ENCODE measurements around the gene ANO7. TPM values are rescaled to one million over a fixed set of nuclear protein-coding genes. Genes with fewer than 3 reads are reported as not detected.
A peak's percentile ranks its signal among the peaks of the same experiment; 100 is the strongest.

The ANO7 gene
- total and polyA plus RNA-seq, 2 experiments from 2014 or later, result 2.8 to 3.4 TPM

DNA sequence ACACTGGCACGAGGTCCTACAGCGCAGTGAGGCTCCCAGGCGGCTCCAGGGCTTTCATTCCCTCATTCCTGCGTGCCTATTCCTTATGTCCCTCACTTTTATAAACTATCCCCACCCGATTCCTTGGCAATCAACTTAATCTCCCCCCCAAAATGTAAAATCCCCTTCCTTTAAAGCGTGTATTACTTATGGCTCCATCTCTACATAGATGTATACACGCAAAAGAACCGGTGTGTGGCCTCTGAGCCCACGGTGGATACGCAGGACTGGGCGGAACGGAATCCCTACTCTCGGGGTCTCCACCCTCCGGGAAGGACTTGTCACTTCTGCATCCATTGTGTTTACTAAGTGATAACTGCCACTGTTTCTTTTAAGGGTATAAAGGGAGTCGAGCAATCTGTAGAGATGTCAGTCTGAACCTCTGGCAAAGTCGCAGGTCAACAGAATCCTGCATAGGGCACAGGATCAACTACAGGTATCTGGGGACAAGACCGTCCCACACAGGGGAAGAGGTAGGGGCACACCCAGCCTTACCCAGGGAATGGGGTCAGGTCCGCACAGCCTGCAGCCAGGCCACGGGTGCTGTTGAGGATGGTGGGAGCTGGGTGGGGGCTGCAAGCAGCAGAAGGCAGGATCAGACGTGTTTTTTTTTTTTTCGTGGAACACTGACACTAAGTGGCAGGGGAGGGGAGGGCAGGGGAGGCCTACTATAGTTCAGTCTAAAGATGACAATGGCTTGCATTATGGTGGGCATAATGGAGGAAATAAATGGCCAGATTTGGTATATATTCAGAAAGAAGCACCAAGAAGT is 84.9 kb downstream of the ANO7 start:
- H3K4me3 ChIP-seq, result peak overlapping the region; percentile 99
- H3K9me3 ChIP-seq (ENCODE audit: low read depth), result no peaks in the 10 kb centered on the region
- TF ChIP-seq, protein P1, sequence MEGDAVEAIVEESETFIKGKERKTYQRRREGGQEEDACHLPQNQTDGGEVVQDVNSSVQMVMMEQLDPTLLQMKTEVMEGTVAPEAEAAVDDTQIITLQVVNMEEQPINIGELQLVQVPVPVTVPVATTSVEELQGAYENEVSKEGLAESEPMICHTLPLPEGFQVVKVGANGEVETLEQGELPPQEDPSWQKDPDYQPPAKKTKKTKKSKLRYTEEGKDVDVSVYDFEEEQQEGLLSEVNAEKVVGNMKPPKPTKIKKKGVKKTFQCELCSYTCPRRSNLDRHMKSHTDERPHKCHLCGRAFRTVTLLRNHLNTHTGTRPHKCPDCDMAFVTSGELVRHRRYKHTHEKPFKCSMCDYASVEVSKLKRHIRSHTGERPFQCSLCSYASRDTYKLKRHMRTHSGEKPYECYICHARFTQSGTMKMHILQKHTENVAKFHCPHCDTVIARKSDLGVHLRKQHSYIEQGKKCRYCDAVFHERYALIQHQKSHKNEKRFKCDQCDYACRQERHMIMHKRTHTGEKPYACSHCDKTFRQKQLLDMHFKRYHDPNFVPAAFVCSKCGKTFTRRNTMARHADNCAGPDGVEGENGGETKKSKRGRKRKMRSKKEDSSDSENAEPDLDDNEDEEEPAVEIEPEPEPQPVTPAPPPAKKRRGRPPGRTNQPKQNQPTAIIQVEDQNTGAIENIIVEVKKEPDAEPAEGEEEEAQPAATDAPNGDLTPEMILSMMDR (IDR thresholded peaks at IDR 0.05; ENCODE audit: low read depth, low read length), result no peak
- H3K27ac ChIP-seq, result no peak overlapping the region
- no peaks in the 10 kb centered on the region for H3K36me3 ChIP-seq
- no peaks in the 10 kb centered on the region for H3K27me3 ChIP-seq
- DNase-seq (ENCODE audit: low read depth in 1 of 2, low spot score in 1 of 2), result no peak
- peaks cover 15% of the 10 kb centered on the region for H3K4me1 ChIP-seq (ENCODE audit: low read depth)

DNA sequence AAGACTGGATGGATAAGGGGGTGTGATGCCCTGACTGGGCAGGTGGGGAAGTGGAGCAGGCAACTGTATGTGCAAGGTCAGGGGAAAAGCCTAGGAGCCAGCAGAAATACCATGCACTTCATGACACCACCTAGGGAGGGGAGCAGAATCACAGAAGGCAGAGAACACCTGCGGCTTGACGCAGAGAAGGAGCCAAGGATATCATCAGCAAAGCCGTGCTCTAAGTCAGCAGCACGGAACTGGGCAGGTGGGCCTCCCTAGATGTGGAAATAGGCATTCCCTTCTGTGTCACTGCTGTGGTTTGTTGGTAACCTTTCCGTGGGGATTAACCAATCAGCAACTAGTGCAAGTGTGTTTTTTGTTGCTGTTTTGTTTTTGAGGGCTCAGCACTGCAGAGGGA is 85.7 kb downstream of the ANO7 start:
- Histone ChIP-seq H3K36me3 (no peaks in the 10 kb centered on the region), H3K9me3 (ENCODE audit: low read depth) (no peaks in the 10 kb centered on the region), H3K27ac (no peak overlapping the region), H3K4me1 (ENCODE audit: low read depth) (peaks cover 15% of the 10 kb centered on the region), H3K4me3 (no peak overlapping the region), H3K27me3 (no peaks in the 10 kb centered on the region)
- TF ChIP-seq, protein P1 (IDR thresholded peaks at IDR 0.05; ENCODE audit: low read depth, low read length), result no peak
- DNase-seq (ENCODE audit: low read depth in 1 of 2, low spot score in 1 of 2), result no peak

Other genes starting within 250 kb of the ANO7 start
- gene SNED1, start 190.1 kb upstream of the ANO7 start, total RNA-seq, result 0.09 and 1.2 TPM in 2 replicates
- 0.41 and 0.76 TPM in 2 replicates for gene SNED1, start 190.1 kb upstream of the ANO7 start, polyA plus RNA-seq
- gene MTERF4, start 86.4 kb upstream of the ANO7 start, total RNA-seq, result 75.7 and 105 TPM in 2 replicates
- gene MTERF4, start 86.4 kb upstream of the ANO7 start, polyA plus RNA-seq, result 25.0 and 26.9 TPM in 2 replicates
- 8.5 and 11.9 TPM in 2 replicates for gene PASK, start 39.2 kb upstream of the ANO7 start, total RNA-seq
- 4.7 and 7.0 TPM in 2 replicates for gene PASK, start 39.2 kb upstream of the ANO7 start, polyA plus RNA-seq
- 44.0 and 56.5 TPM in 2 replicates for gene PPP1R7, start 38.2 kb upstream of the ANO7 start, total RNA-seq
- 70.1 and 98.4 TPM in 2 replicates for gene PPP1R7, start 38.2 kb upstream of the ANO7 start, polyA plus RNA-seq
- gene HDLBP, start 127.0 kb downstream of the ANO7 start, total RNA-seq, result 313 and 329 TPM in 2 replicates
- 261 and 295 TPM in 2 replicates for gene HDLBP, start 127.0 kb downstream of the ANO7 start, polyA plus RNA-seq
- 334 and 386 TPM in 2 replicates for gene SEPTIN2, start 127.2 kb downstream of the ANO7 start, total RNA-seq
- 627 and 695 TPM in 2 replicates for gene SEPTIN2, start 127.2 kb downstream of the ANO7 start, polyA plus RNA-seq
- gene FARP2, start 167.6 kb downstream of the ANO7 start, total RNA-seq, result 24.4 and 26.5 TPM in 2 replicates
- 26.5 and 32.7 TPM in 2 replicates for gene FARP2, start 167.6 kb downstream of the ANO7 start, polyA plus RNA-seq

Measured in cardiac muscle cell (in vitro differentiated cells and primary cell).